HL-60 (cell line): ENCODE measurements around the gene ZNF160.
A peak's percentile ranks its signal among the peaks of the same experiment; 100 is the strongest.
"Not testable (repeated sequence)": the region's sequence is repeated elsewhere in the genome, so short reads cannot be mapped to it uniquely, and the experiment has no call there.

Experiments
- DNase-seq, 2 experiments: peaks; one replicate each; pipeline ENCODE4 v3.0.0-alpha.2; 2010 to 2020; ENCODE audit warnings: low read depth in 1 of 2, low spot score in 1 of 2
- H3K27ac ChIP-seq: fragments of 250-450 bp; sonication (Bioruptor Pico); replicated peaks from 2 replicates; pipeline ENCODE4 v1.5.1; 2020; ENCODE audit warnings: mild to moderate bottlenecking, moderate library complexity
- H3K27me3 ChIP-seq: fragments of 250-450 bp; sonication (Bioruptor Pico); 2 replicates; pipeline ENCODE4 v1.5.1; 2021; ENCODE audit warnings: mild to moderate bottlenecking, moderate library complexity; ENCODE audit not compliant: insufficient read depth, poor library complexity, severe bottlenecking
- H3K4me3 ChIP-seq: replicated peaks from 2 replicates; pipeline ENCODE4 v1.5.1; 2011; ENCODE audit warnings: mild to moderate bottlenecking, control low read depth, low read length; ENCODE audit not compliant: insufficient read depth
- GABPA ChIP-seq: IDR thresholded peaks from 2 replicates; pipeline ENCODE4 v1.6.1; 2012; ENCODE audit warnings: low read depth
- POLR2AphosphoS5 ChIP-seq: IDR thresholded peaks from 2 replicates; pipeline ENCODE4 v1.6.1; 2012; ENCODE audit warnings: low read depth
- SPI1 ChIP-seq: IDR thresholded peaks from 2 replicates; pipeline ENCODE4 v1.6.1; 2012; ENCODE audit warnings: low read depth, mild to moderate bottlenecking, borderline replicate concordance
- TF ChIP-seq, protein P1 (sequence below): IDR thresholded peaks from one replicate; pipeline ENCODE4 v1.5.1; 2011; ENCODE audit warnings: low read length, control low read depth, inconsistent platforms; ENCODE audit not compliant: insufficient read depth
- TF ChIP-seq, protein P2 (sequence below): IDR thresholded peaks from 2 replicates; pipeline ENCODE4 v1.6.1; 2012; ENCODE audit warnings: low read depth; ENCODE audit not compliant: insufficient replicate concordance

ZNF160 gene

DNA sequence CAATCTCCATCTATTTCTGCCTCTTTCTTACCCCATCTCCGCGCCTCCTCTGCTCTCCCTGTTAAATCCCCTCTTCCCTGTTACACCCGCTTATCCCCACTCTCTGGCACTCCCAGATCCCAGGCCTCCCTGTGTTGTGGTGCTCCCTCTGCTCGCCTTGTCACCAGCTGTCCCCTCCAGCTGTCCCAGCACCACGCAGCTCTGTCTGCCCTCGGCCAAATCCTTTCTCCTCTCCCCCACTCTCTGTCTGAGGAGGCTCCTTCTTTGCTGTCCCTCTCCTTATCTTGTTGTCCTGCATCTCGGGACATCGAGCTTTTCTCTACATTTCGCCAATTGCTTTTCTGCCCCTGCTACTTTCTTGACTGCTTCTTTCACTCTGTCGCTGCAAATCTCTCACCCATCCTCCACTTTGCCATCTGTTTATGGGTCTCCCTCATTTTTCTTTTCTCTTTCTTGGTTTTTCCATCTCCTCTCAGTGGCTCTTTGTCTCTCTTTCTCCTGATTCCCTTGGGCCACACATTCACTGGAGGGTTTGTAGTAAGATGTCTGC lies 941 bp downstream of the ZNF160 start:
- no peaks in the 10 kb centered on the region for H3K27me3 ChIP-seq
- H3K4me3 ChIP-seq = peak overlapping the region; percentile 78
- H3K27ac ChIP-seq = peak overlapping the region; percentile 87
- no peak for DNase-seq
- TF ChIP-seq POLR2AphosphoS5 (no peak), GABPA (no peak), SPI1 (no peak)
- TF ChIP-seq, protein P1, sequence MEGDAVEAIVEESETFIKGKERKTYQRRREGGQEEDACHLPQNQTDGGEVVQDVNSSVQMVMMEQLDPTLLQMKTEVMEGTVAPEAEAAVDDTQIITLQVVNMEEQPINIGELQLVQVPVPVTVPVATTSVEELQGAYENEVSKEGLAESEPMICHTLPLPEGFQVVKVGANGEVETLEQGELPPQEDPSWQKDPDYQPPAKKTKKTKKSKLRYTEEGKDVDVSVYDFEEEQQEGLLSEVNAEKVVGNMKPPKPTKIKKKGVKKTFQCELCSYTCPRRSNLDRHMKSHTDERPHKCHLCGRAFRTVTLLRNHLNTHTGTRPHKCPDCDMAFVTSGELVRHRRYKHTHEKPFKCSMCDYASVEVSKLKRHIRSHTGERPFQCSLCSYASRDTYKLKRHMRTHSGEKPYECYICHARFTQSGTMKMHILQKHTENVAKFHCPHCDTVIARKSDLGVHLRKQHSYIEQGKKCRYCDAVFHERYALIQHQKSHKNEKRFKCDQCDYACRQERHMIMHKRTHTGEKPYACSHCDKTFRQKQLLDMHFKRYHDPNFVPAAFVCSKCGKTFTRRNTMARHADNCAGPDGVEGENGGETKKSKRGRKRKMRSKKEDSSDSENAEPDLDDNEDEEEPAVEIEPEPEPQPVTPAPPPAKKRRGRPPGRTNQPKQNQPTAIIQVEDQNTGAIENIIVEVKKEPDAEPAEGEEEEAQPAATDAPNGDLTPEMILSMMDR = no peak
- TF ChIP-seq, protein P2, sequence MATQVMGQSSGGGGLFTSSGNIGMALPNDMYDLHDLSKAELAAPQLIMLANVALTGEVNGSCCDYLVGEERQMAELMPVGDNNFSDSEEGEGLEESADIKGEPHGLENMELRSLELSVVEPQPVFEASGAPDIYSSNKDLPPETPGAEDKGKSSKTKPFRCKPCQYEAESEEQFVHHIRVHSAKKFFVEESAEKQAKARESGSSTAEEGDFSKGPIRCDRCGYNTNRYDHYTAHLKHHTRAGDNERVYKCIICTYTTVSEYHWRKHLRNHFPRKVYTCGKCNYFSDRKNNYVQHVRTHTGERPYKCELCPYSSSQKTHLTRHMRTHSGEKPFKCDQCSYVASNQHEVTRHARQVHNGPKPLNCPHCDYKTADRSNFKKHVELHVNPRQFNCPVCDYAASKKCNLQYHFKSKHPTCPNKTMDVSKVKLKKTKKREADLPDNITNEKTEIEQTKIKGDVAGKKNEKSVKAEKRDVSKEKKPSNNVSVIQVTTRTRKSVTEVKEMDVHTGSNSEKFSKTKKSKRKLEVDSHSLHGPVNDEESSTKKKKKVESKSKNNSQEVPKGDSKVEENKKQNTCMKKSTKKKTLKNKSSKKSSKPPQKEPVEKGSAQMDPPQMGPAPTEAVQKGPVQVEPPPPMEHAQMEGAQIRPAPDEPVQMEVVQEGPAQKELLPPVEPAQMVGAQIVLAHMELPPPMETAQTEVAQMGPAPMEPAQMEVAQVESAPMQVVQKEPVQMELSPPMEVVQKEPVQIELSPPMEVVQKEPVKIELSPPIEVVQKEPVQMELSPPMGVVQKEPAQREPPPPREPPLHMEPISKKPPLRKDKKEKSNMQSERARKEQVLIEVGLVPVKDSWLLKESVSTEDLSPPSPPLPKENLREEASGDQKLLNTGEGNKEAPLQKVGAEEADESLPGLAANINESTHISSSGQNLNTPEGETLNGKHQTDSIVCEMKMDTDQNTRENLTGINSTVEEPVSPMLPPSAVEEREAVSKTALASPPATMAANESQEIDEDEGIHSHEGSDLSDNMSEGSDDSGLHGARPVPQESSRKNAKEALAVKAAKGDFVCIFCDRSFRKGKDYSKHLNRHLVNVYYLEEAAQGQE = no peak

DNA sequence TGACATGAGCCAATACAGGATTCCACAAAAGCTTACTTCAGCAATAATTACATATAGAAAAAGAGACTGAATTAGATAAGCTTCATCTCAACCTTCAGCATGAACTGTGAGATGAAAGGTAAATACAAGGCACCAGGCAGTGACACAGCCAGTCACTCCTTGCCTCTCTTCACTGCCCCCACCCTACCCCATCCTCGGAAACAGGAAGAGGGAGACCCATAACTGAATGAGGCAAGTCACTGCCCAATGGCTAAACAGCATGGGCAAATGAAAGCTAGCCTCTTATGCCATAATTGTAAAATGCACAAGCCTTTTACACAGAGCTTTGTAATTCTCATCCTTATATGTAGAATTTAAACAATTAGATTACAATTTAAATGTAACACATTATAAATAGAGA lies 1.7 kb downstream of the ZNF160 start:
- Histone ChIP-seq H3K4me3 (no peak overlapping the region), H3K27ac (no peak overlapping the region)
- DNase-seq = peak in 1 of 2 experiments; percentile 52

DNA sequence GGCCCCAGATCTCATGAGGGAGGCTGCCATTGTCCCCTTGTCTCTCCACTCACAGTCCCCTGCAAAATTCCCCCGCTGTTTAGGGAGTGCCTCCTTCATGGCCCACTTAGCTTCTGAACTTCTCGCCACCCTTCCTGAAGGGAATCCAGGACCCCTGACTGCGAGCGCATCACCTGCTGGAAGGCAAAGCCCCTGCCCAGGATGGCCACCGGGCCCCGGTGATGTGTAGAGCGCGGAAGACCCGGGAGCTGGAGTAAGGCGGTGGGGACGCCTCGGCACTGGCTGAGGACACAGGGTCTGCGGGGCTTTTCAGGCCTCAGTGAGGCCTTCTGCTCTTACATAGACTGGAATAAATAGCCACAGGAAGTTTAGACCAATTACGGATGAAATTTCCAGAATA lies 4.7 kb downstream of the ZNF160 start:
- not testable (repeated sequence) for H3K27ac ChIP-seq, H3K27me3 ChIP-seq, DNase-seq, H3K4me3 ChIP-seq

More for the DNA sequence above, 1.7 kb downstream of the ZNF160 start:
- no peaks in the 10 kb centered on the region for H3K27me3 ChIP-seq
- TF ChIP-seq POLR2AphosphoS5 (no peak), SPI1 (peak; percentile 31; the same call in 1 of the 2 replicates)
- TF ChIP-seq, protein P2 = no peak

DNA sequence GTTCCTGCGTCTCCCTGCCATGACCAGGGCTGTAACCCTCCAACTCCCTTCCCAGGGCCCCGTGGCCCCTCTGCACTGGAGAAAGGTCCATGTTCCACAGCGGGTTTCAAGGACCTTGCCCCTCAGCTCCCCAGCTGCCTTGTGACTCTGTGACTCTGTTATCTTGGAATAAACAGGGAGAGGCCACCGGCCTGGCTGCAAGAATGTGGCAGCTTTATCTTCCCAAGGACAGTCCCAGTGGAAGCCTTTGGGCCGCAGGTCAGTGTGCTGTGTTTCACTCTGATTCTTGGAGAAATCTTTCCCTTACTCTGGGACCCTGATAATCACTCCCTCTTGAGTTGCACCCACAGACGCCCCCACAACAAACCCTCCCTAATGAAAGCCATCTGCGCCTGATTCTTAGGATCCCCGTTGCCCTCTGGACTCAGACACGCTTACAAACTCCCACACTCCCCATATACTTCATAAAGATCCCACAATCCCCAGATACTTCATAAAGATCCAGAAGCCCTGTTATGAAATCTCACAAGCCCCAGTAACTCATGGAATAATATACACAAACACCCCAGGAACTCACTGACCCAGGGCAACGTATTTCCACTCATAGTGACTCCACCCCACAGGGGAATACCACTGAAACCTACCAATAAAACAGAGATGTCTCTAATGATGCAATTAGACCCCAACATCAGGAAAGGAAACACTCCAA lies 6.1 kb downstream of the ZNF160 start:
- not testable (repeated sequence) for H3K4me3 ChIP-seq, DNase-seq, H3K27me3 ChIP-seq, H3K27ac ChIP-seq

DNA sequence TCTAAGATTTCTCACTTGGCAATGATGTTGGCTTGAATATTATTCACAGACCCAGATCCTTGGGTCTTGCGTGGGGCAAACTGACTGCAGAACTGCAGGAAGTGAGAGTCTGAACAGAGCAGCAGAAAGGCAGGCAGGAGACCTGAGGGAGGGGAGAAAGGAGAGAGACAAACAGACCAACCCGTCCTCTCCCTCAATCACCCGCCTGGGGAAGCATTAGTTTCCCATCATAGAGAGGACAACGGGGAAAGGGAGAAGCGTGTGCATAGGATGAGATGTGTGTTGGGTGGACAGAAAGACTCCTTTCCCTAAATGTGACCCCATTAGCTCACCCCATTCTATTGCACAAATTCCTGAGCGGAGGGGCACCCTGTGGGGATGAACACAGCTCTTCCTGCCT lies 6.6 kb downstream of the ZNF160 start:
- H3K4me3 ChIP-seq, H3K27me3 ChIP-seq, DNase-seq, H3K27ac ChIP-seq: not testable (repeated sequence)
